Measurements from ENCODE around the gene EFNA1. TPM values are rescaled to one million over a fixed set of nuclear protein-coding genes. Genes with fewer than 3 reads are reported as not detected.

EFNA1 gene
- total and polyA plus RNA-seq, 2 of the 13 experiments (the other 11 are each of a cell fraction or from before 2014, with no cell fraction given), result 81.8 to 874 TPM

DNA sequence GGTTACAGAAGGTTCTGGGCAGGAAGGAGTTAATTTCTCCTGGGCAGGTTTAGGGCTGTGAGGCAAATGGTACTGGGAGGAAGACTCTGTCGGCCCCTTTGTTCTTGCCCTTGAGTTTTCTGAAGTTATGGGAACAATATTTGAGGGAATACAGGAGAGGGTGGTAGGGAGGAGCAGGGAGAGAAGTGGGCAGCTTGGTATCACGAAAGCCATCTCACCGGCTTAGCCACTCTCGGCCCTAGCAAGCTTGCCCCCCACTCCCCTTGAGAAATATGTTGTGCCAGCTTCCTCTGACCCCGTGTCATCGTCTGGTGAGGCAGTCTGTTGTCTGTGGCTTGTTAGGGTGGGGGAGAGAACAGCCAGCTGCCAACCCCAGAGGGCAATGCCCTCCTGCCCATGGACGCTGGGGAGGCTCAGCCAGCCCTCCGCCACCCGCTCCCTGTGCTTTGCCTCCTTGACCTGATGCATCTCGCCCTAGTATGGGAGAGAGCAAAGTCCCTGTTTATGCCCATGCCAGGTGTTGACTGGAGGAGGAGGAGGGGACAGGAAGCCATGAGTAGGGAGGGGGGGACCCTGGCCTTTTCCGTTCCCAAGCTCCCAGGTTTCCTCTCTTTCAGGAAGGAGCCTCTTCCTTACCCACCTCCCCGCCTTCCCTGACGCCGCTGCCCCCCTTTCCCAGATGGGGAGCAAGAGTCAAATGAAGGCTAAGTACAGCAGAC lies 1.2 kb downstream of the EFNA1 start (continued):
- TF ChIP-seq, protein P1, sequence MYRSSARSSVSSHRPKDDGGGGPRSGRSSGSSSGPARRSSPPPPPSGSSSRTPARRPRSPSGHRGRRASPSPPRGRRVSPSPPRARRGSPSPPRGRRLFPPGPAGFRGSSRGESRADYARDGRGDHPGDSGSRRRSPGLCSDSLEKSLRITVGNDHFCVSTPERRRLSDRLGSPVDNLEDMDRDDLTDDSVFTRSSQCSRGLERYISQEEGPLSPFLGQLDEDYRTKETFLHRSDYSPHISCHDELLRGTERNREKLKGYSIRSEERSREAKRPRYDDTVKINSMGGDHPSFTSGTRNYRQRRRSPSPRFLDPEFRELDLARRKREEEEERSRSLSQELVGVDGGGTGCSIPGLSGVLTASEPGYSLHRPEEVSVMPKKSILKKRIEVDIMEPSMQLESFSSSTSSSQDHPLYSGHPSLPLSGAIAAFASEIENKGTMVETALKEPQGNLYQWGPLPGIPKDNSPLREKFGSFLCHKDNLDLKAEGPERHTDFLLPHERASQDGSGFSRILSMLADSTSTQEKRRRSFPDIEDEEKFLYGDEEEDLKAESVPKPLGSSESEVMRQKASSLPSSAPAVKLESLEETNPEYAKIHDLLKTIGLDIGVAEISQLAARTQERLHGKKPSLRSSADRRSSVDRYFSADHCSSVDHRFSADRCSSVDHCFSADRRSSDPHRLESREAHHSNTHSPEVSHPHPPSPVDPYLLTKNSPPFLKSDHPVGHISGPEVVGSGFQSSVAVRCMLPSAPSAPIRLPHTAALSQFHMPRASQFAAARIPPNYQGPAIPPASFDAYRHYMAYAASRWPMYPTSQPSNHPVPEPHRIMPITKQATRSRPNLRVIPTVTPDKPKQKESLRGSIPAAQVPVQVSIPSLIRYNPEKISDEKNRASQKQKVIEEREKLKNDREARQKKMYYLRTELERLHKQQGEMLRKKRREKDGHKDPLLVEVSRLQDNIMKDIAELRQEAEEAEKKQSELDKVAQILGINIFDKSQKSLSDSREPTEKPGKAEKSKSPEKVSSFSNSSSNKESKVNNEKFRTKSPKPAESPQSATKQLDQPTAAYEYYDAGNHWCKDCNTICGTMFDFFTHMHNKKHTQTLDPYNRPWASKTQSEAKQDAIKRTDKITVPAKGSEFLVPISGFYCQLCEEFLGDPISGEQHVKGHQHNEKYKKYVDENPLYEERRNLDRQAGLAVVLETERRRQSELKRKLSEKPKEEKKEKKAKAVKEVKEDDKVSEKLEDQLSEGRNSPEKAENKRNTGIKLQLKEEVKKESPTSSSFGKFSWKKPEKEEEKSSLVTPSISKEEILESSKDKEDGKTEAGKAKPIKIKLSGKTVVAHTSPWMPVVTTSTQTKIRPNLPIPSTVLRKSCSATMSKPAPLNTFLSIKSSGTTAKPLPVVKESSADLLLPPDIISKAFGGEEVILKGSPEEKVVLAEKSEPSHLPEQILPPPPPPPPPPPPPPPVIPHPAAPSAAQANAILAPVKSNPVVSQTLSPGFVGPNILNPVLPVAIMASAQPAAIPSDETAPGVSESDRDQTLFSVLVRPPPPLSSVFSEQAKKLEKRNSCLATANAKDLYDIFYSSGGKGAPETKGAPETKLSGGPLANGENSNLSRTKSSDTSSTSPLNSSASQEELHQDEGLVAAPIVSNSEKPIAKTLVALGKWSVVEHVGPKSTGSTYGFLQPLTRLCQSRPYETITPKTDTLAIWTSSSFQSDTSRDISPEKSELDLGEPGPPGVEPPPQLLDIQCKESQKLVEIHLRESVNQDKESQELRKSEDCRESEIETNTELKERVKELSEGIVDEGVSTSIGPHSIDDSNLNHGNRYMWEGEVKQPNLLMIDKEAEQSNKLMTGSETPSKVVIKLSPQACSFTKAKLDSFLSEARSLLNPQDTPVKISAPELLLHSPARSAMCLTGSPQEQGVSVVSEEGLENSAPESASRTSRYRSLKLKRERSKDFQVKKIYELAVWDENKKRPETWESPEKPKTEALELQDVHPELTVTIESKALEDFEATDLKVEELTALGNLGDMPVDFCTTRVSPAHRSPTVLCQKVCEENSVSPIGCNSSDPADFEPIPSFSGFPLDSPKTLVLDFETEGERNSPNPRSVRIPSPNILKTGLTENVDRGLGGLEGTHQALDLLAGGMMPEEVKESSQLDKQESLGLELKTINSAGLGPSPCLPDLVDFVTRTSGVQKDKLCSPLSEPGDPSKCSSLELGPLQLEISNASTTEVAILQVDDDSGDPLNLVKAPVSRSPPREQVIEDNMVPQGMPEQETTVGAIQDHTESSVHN (CRISPR knock-in tag; IDR thresholded peaks at IDR 0.05), result peak; percentile 60; the same call in 1 of the 2 replicates
- TF ChIP-seq NBN (conservative IDR thresholded peaks at IDR 0.05) (no peak), NFKBIZ (CRISPR knock-in tag; IDR thresholded peaks at IDR 0.05) (no peak; the same call in 1 of the 2 replicates), RBM22 (optimal IDR thresholded peaks at IDR 0.05; ENCODE audit: low read length) (peak; percentile 6), ZFP62 (CRISPR knock-in tag; IDR thresholded peaks at IDR 0.05) (no peak), ZNF234 (CRISPR knock-in tag; conservative IDR thresholded peaks at IDR 0.05) (no peak), NCOA1 (CRISPR knock-in tag; IDR thresholded peaks at IDR 0.05) (no peak), RCOR2 (CRISPR knock-in tag; IDR thresholded peaks at IDR 0.05) (peak; percentile 38; the same call in 1 of the 2 replicates), ZNF468 (CRISPR knock-in tag; IDR thresholded peaks at IDR 0.05) (no peak), NFE2L1 (CRISPR knock-in tag; IDR thresholded peaks at IDR 0.05; ENCODE audit: borderline replicate concordance) (no peak)
- TF ChIP-seq, protein P2, sequence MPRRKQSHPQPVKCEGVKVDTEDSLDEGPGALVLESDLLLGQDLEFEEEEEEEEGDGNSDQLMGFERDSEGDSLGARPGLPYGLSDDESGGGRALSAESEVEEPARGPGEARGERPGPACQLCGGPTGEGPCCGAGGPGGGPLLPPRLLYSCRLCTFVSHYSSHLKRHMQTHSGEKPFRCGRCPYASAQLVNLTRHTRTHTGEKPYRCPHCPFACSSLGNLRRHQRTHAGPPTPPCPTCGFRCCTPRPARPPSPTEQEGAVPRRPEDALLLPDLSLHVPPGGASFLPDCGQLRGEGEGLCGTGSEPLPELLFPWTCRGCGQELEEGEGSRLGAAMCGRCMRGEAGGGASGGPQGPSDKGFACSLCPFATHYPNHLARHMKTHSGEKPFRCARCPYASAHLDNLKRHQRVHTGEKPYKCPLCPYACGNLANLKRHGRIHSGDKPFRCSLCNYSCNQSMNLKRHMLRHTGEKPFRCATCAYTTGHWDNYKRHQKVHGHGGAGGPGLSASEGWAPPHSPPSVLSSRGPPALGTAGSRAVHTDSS (CRISPR knock-in tag; conservative IDR thresholded peaks at IDR 0.05), result no peak
- TF ChIP-seq, protein P3, sequence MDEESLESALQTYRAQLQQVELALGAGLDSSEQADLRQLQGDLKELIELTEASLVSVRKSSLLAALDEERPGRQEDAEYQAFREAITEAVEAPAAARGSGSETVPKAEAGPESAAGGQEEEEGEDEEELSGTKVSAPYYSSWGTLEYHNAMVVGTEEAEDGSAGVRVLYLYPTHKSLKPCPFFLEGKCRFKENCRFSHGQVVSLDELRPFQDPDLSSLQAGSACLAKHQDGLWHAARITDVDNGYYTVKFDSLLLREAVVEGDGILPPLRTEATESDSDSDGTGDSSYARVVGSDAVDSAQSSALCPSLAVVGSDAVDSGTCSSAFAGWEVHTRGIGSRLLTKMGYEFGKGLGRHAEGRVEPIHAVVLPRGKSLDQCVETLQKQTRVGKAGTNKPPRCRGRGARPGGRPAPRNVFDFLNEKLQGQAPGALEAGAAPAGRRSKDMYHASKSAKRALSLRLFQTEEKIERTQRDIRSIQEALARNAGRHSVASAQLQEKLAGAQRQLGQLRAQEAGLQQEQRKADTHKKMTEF (CRISPR knock-in tag; IDR thresholded peaks at IDR 0.05), result no peak; the same call in 1 of the 2 replicates
- TF ChIP-seq, protein P4, sequence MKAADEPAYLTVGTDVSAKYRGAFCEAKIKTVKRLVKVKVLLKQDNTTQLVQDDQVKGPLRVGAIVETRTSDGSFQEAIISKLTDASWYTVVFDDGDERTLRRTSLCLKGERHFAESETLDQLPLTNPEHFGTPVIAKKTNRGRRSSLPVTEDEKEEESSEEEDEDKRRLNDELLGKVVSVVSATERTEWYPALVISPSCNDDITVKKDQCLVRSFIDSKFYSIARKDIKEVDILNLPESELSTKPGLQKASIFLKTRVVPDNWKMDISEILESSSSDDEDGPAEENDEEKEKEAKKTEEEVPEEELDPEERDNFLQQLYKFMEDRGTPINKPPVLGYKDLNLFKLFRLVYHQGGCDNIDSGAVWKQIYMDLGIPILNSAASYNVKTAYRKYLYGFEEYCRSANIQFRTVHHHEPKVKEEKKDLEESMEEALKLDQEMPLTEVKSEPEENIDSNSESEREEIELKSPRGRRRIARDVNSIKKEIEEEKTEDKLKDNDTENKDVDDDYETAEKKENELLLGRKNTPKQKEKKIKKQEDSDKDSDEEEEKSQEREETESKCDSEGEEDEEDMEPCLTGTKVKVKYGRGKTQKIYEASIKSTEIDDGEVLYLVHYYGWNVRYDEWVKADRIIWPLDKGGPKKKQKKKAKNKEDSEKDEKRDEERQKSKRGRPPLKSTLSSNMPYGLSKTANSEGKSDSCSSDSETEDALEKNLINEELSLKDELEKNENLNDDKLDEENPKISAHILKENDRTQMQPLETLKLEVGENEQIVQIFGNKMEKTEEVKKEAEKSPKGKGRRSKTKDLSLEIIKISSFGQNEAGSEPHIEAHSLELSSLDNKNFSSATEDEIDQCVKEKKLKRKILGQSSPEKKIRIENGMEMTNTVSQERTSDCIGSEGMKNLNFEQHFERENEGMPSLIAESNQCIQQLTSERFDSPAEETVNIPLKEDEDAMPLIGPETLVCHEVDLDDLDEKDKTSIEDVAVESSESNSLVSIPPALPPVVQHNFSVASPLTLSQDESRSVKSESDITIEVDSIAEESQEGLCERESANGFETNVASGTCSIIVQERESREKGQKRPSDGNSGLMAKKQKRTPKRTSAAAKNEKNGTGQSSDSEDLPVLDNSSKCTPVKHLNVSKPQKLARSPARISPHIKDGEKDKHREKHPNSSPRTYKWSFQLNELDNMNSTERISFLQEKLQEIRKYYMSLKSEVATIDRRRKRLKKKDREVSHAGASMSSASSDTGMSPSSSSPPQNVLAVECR (CRISPR knock-in tag; IDR thresholded peaks at IDR 0.05; ENCODE audit: borderline replicate concordance), result peak; percentile 87; the same call in 1 of the 2 replicates

All from HepG2 (cell line).